ENCODE data around the gene BMP7.
"Not testable (repeated sequence)": the region's sequence is repeated elsewhere in the genome, so short reads cannot be mapped to it uniquely, and the experiment has no call there.

The BMP7 gene

DNA sequence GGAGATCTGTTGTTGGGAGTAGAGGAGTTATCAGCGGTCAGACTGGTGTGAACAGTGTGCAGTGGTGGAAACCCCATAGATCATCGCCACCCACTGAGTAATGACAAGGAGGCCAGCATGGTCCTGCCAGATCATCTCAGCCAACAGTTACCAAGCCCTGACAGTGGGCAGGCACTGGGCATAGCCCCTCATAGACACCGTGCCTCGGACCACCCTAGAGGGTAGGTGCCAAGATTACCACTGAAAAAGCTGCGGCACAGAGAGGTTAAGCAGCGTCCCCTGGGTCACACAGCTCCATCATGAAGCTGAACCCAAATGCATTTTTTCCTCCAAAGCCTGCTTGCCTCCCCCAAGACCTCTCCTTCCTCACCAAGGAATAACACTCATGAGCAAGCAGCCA is 21.5 kb upstream of the BMP7 start:
- no peak for DNase-seq (ENCODE audit: low read depth in 2 of 2)

DNA sequence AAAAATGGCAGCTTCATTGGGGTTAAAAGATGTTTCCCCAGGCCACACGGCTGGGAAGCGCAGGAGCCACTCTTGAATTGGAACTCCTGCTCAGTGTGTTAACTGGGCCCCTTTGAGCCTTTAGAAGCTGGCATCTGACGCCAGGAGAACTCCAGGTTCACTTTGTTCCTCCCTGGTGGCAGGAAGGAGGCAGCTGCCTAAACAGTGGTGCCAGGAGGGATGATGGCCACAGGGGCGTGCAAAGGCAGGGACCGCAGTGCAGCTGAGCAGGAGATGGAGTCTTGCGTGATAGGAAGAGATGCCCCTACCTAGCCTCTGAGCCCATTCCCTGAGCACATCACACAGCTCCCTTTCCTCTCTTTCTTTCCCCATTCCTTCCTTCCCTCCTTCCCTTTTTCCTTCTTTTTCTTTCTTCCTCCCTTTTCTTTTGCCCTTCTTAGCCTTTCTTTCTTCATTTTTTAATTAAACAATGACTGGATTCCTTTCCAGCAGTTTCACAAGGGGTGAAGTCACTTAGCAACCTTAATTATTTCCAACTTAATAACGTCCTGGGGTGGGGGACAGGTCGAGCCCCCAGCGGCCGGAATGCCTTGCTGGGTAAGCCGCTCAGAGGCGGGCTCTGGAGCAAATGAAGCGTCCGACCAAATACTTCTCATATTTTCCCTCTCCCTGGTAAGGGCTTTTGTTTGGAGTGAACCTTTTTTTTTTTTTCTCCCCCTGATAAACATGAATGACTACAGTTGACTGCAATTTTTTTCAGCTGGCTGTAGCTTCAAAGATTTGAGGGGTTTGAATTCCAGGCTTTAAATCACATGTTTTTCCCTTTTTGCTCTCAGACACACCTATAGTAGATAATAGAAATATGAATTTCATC is 20.8 kb upstream of the BMP7 start:
- DNase-seq (ENCODE audit: low read depth in 2 of 2), result no peak

DNA sequence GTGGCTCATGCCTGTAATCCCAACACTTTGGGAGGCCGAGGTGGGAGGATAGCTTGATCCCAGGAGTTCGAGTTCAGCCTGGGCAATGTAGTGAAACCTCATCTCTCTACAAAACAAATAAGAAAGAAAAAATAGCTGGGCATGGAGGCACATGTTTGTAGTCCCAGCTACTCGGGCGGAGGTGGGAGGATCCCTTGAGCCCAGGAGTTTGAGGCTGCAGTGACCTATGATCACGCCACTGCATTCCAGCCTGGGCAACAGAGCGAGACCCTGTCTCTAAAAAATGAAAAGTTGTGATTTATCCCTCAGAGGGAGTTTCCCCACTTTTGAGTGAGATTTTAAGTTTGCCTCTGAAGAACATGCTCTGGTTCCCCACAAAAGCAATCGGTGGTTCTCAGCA is 17.4 kb upstream of the BMP7 start:
- DNase-seq (ENCODE audit: low read depth in 2 of 2), result no peak

DNA sequence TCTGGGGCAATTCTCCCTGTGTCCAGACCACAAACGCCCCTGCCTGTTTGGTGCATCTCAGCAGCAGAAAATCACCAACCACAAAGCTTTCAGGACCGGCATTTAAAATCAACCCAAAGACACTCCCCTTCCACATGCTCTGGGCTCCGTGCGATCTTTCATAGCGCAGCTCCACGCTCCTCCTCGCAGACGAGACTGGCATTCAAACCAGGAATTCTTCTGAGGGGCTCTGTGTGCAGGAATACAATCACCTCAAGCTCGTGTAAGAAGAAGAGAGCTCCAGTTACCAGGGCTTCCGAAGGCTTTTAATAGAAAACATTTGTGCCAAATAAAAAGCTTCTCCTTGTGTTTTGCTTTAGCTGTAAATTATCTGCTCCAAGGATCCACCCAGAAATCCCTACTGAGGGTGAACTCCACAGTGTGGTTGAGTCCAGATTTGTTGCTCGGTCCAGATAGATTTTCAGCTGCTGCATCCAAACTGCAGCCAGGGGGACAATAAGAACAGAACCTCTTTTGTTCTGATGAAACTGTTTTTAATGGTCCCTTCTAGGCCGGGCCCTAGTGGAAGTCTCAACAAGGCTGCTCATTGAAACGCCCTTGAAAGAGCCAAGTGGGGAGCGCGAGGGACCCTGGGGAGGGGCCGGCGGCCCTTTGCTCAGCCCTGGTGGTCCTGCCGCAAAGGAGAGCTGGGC is 16.4 kb upstream of the BMP7 start:
- peak in 1 of 2 experiments; percentile 1 for DNase-seq (ENCODE audit: low read depth in 2 of 2)

GRCh38 chr20:57281900-57282299 is 15.5 kb upstream of the BMP7 start:
- DNase-seq (ENCODE audit: low read depth in 2 of 2), result no peak

GRCh38 chr20:57280221-57280620 is 13.8 kb upstream of the BMP7 start:
- DNase-seq (ENCODE audit: low read depth in 2 of 2), result no peak

DNA sequence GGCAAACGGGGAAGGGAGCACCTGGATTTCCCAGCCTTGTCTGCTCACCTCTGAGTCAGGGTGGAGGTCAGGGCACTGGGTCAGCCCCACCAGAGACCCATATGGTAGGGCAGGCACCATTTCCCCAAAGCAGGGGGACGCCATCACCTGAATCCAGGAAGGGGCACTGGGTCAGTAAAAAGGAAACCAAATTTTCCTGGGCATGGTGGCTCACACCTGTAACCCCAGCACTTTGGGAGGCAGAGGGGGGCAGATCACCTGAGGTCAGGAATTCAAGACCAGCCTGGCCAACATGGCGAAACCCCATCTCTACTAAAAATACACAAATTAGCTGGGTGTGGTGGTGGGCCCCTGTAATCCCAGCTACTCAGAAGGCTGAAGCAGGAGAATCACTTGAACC is 13.1 kb upstream of the BMP7 start:
- DNase-seq (ENCODE audit: low read depth in 2 of 2), result not testable (repeated sequence)

DNA sequence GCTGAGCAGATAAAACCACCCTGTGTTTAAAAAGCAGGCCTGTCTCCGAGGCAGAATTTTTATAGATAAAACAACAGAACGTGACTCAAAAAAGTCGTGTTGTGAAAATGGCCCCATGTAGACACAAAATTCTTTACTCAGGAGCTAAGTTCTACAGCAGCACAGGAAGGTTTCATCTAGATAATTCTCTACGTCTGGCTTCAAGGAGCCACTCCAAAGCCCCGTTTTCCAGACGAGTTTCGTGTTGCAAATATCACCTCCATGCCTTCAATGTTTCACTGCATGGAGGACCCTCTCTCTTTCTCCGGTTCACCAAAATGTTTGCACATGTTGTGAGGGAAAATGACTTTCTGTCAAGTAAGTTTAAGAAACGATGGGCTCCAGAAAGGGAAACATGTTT is 12.0 kb upstream of the BMP7 start:
- DNase-seq (ENCODE audit: low read depth in 2 of 2), result no peak

DNA sequence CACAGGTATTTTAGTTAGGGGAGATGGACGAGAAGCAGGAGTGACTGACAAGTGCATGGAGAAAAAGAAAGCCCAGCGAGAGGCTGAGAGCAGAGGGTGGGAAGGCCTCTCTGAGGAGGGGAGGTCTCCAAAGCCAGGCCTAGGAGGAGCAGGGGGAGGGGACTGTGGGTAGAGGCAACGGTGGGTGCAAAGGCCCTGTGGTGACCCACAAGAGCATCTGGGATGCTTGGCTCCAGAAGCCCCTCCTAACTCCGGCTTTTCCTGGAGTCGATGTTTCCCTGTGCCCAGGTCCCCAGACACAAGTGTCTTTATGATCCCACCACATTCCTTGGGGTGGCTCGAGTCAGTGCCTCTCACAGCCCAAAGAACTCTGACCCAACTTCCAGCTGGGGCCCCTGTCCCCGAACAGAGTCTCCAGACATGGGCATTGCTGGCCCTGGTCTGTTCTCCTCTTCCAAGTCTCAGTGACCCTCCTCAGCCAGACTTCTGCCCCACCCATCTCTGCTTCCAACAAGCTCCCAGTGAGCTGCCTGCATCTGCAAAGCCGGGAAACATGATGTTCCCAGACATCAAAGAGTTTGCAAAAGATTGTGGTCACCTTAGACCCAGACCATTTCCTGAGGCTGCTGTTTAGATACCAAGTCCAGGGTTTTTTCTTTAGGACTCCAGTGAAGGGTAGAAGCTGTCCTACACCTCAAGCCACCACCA is 11.1 kb upstream of the BMP7 start:
- DNase-seq (ENCODE audit: low read depth in 2 of 2), result no peak

DNA sequence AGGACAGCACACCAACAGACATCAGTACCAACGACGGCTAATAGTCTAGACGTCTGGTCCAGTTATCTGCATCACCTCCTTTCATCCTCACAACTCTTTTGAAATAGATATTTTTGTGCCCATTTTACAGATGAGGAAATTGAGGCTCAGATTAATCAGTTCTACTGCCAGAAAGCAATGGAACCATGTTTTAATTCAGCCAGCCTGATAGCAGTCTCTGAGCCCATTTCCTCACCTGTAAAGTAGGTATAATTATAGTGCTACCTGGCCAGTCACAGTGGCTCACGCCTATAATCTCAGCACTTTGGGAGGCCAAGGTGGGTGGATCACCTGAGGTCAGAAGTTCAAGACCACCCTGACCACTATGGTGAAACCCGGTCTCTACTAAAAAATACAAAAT is 9.8 kb upstream of the BMP7 start:
- no peak for DNase-seq (ENCODE audit: low read depth in 2 of 2)

DNA sequence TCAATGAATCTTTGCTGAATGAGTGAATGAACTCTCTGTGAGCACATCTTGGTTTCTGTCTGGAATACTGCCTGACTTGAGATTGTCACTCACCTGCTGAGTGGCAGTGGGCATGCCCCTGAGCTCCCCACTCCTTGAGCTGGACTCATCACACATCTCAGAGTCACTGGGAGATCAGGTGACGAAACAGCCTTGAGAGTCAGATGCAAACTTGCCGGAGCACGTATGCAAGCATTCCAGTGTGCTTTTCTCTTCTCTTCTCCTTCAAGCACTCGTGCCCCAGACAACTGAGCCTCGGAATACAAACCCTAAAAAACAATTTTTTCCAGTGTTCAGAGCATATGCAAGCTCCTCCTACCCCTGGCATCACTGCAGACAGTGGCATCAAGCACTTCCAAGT is 9.4 kb upstream of the BMP7 start:
- DNase-seq (ENCODE audit: low read depth in 2 of 2), result no peak

- no peak for DNase-seq (ENCODE audit: low read depth in 2 of 2)
Observed at GRCh38 chr20:57275334-57275733, 8.9 kb upstream of the BMP7 start.

DNA sequence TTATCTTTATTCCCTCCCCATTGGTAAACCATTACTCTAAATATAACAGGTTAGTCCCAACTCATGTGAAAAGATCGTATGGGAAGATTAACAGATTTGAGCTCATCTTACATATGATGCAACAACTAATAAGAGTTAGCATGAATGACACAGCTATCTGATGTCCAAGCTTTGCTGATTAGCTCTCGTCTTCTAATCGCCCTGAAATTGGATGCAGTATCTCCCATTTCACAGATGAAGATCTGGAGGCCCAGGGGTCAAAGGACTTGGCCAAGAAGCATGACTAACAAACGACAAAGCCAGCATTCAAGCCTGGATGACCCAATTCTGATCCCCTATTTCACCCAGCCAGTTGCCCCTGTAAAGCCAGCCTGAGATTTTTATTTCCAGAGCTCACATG is 8.4 kb upstream of the BMP7 start:
- no peak for DNase-seq (ENCODE audit: low read depth in 2 of 2)

DNA sequence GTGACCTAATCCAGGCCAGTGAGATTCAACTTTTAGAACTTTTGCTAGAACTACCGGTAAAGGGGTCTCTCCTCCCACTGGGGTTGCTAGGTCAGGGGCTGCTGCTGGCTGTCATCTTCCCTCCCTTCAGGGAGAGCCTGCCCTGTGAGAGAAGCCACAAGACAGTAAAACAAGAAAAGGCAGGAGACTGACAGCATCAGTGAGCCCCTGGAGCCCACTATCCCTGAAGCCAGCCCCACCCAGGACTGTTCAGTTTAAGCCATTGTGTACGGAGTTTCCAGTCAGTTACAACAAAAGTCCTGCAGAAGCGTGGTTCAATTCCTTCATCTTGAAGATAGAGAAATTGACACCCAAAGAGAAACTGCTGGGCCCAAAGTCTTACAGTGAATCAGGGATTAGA is 7.9 kb upstream of the BMP7 start:
- no peak for DNase-seq (ENCODE audit: low read depth in 2 of 2)

- no peak for DNase-seq (ENCODE audit: low read depth in 2 of 2)
Observed at GRCh38 chr20:57272883-57273535, 6.6 kb upstream of the BMP7 start.

DNA sequence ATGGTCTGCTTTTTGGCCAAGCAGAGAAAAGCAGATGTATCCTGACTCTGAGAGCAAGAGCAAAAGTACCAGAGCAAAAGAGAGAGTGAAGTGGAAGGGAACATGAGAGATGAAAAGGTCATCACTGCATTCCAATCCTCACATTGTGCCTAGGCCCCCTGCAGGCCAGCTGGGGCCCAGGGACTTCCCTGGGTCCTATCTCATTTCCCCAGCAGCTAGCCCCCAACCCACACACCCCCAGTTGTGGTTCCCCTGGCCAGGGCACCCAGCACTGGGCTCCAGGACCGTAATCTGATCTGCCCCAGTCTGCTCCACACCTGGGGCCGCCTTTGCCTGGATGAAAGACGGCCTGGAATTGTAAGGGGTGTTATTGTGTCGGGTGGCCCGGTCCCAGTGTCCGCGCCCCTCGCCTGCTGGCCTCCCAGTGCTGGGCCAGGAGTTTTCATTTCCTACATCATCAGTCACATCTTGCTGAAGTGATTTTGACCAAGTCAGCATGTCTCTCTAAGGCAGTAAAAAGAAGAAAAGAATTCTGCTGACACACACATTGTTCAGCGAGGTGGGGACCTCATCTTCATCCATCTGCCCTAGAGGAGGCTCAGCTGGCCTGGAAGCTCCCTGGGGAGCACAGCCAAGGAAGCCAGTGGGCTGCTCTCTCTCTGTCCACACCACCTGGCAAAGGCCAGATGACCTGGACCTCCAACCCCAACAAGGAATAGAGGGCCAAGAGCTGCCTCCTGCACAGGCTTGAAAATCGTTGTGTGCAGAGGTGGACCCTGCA is 4.0 kb upstream of the BMP7 start:
- DNase-seq (ENCODE audit: low read depth in 2 of 2), result no peak

- no peak for DNase-seq (ENCODE audit: low read depth in 2 of 2)
Observed at GRCh38 chr20:57269148-57269984, 2.9 kb upstream of the BMP7 start.

- DNase-seq (ENCODE audit: low read depth in 2 of 2), result no peak
Observed at GRCh38 chr20:57268399-57269076, 2.1 kb upstream of the BMP7 start.

DNA sequence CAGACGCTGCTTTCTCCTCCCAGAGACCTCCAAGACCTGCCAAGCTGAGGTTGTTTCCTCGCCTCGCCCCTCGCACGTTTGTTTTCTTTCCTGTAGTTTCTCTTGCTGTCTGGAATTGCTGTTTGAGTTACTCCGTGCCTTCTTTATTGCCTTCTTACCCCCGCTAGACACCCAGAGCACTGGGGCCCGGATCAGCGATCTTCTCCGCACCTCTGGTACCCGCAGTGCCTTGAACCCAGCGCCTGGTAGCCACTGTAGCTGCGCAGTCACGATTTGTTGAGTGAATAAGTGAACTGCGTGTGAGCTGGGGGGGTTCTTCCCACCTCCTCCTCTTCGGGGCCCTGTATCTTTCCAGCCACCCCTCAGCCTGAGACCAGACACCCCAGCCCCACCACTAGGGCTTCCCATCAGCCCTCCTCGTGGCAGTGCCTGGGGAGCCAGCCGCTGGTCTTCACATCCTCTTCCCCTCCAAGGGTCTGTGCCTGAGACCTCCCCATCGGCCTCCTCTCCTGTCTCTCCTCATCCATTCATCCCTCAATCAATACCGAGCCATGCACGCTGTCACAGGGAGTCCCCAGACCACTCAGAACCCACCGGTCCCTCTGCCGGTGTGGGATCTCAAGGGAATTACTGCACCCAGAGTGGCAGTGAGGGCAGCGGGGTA is 849 bp upstream of the BMP7 start:
- no peak for DNase-seq (ENCODE audit: low read depth in 2 of 2)

- DNase-seq (ENCODE audit: low read depth in 2 of 2), result no peak
Observed at GRCh38 chr20:57265997-57266290, 497 bp downstream of the BMP7 start.
